BJ (cell line): ENCODE measurements around the gene FNDC5. TPM values are rescaled to one million over a fixed set of nuclear protein-coding genes. Genes with fewer than 3 reads are reported as not detected.

Experiments
- CTCF ChIA-PET: fragments of 350-600 bp; formaldehyde crosslinking; extraction: SDS; loops from one replicate; lab custom pipeline; 2021; ENCODE audit warnings: antibody characterized with exemption, inconsistent platforms; lab: Yijun Ruan, JAX
- POLR2A ChIA-PET: fragments of 300-600 bp; sonication (Branson Sonifier 250); formaldehyde crosslinking; extraction: SDS; loops from one replicate; lab custom pipeline; 2021; ENCODE audit warnings: antibody characterized with exemption; lab: Charles Lee
- DNase-seq: peaks from one replicate; pipeline ENCODE4 v3.0.0-alpha.2; 2011; ENCODE audit warnings: low read depth
- H3K27me3 ChIP-seq: 2 replicates; pipeline ENCODE4 v1.6.0; 2011; ENCODE audit warnings: low read length; ENCODE audit not compliant: control insufficient read depth, insufficient read depth
- H3K36me3 ChIP-seq: 2 replicates; pipeline ENCODE4 v1.5.1; 2011; ENCODE audit warnings: low read length; ENCODE audit not compliant: control insufficient read depth, insufficient read depth
- H3K4me3 ChIP-seq: 2 replicates; pipeline ENCODE4 v1.5.1; 2011; ENCODE audit warnings: low read depth, mild to moderate bottlenecking, control low read depth, low read length
- CTCF ChIP-seq: IDR thresholded peaks from 2 replicates; pipeline ENCODE4 v1.5.1; 2011; ENCODE audit warnings: low read depth, mild to moderate bottlenecking, control low read depth, inconsistent platforms, low read length, moderate library complexity; ENCODE audit not compliant: insufficient read depth
- polyA plus RNA-seq: library from polyadenylated mRNA; depleted of rRNA; stranded (reverse); fragments of >200 nt; gene quantifications from 2 replicates; pipeline ENCODE4 v1.2.3, GENCODE V29; 2011

The FNDC5 gene
- polyA plus RNA-seq, 1 experiment, result 1.2 TPM

- TF ChIP-seq CTCF, result no peak
- H3K27me3 ChIP-seq, result no peaks in the 10 kb centered on the region; the same call in 1 of the 2 replicates
- no peak for DNase-seq
- ChIA-PET CTCF (interaction anchor here (1.5 to 1.7 kb wide), 3 partner anchors 25 to 189 kb away, joined by 3 to 6 read pairs (median 4); no protein-coding TSS in a partner anchor), POLR2A (no interaction called here)
- H3K4me3 ChIP-seq, result no peak overlapping the region
- no peaks in the 10 kb centered on the region; the same call in 1 of the 2 replicates for H3K36me3 ChIP-seq
These were observed 27.3 kb upstream of the FNDC5 start for GRCh38 chr1:32898056-32898455.

GRCh38 chr1:32897082-32898049 is 26.7 kb upstream of the FNDC5 start:
- no peak for TF ChIP-seq CTCF
- ChIA-PET CTCF (interaction anchor here (0.6 to 1.5 kb wide), 4 partner anchors 19 to 189 kb away, joined by 3 to 6 read pairs (median 3); no protein-coding TSS in a partner anchor), POLR2A (no interaction called here)

GRCh38 chr1:32896451-32896850 is 25.7 kb upstream of the FNDC5 start:
- H3K27me3 ChIP-seq, result peaks cover 3% of the 10 kb centered on the region
- CTCF ChIA-PET, result interaction anchor here (1.0 kb wide), 1 partner anchor 18 kb away, joined by 3 read pairs; no protein-coding TSS in a partner anchor

More at GRCh38 chr1:32897082-32898049, 26.7 kb upstream of the FNDC5 start:
- DNase-seq, result no peak
- Histone ChIP-seq H3K36me3 (no peaks in the 10 kb centered on the region; the same call in 1 of the 2 replicates), H3K4me3 (no peak overlapping the region), H3K27me3 (peaks cover 1% of the 10 kb centered on the region)

GRCh38 chr1:32895325-32896215 is 24.9 kb upstream of the FNDC5 start:
- Histone ChIP-seq H3K36me3 (no peaks in the 10 kb centered on the region; the same call in 1 of the 2 replicates), H3K4me3 (no peak overlapping the region), H3K27me3 (peaks cover 6% of the 10 kb centered on the region)
- POLR2A ChIA-PET, result no interaction called here
- CTCF ChIA-PET, result interaction anchor here (0.8 to 1.2 kb wide), 4 partner anchors 9 to 191 kb away, joined by 3 to 5 read pairs (median 3); no protein-coding TSS in a partner anchor
- no peak for DNase-seq
- no peak for TF ChIP-seq CTCF

More at GRCh38 chr1:32896451-32896850, 25.7 kb upstream of the FNDC5 start:
- H3K36me3 ChIP-seq, result no peaks in the 10 kb centered on the region; the same call in 1 of the 2 replicates
- H3K4me3 ChIP-seq, result no peak overlapping the region
- POLR2A ChIA-PET, result no interaction called here
- DNase-seq, result no peak
- TF ChIP-seq CTCF, result no peak
